CD14-positive monocyte (primary cell): ENCODE measurements around the gene SEC24D. TPM values are rescaled to one million over a fixed set of nuclear protein-coding genes. Genes with fewer than 3 reads are reported as not detected.

Experiments
- DNase-seq, 3 donors: peaks; one replicate each; pipeline ENCODE4 v3.0.0-alpha.2; 2011 to 2022
- H2AFZ ChIP-seq: 2 replicates; pipeline ENCODE4 v1.6.0; 2012; ENCODE audit warnings: mild to moderate bottlenecking, low read depth, low read length, inconsistent platforms; ENCODE audit not compliant: insufficient read depth, poor library complexity, severe bottlenecking
- H3K27ac ChIP-seq, 2 donors: 1 replicate in 1 of 2; 2 replicates in 1 of 2; pipeline ENCODE4 v1.5.1; 2012 to 2013; ENCODE audit warnings: low read length in 2 of 2, control low read depth in 1 of 2, inconsistent platforms in 1 of 2, low read depth in 1 of 2, mild to moderate bottlenecking in 1 of 2
- H3K27me3 ChIP-seq, 2 donors: one replicate each; pipeline versions ENCODE4 v1.6.0 to v1.6.1; 2011 to 2013; ENCODE audit warnings: low read length in 2 of 2; ENCODE audit not compliant: control insufficient read depth in 2 of 2, insufficient read depth in 2 of 2
- H3K36me3 ChIP-seq, 2 donors: replicated peaks in 1 of 2; 1 replicate in 1 of 2; 2 replicates in 1 of 2; pipeline versions ENCODE4 v1.5.1 to v1.6.1; 2012 to 2013; ENCODE audit warnings: low read length in 2 of 2, control low read depth in 1 of 2, inconsistent platforms in 1 of 2, mild to moderate bottlenecking in 1 of 2; ENCODE audit not compliant: insufficient read depth in 2 of 2, control insufficient read depth in 1 of 2
- H3K4me1 ChIP-seq, 2 donors: 1 replicate in 1 of 2; 2 replicates in 1 of 2; pipeline versions ENCODE4 v1.5.1 to v1.6.1; 2012 to 2013; ENCODE audit warnings: low read length in 2 of 2, control low read depth in 1 of 2, inconsistent platforms in 1 of 2, mild to moderate bottlenecking in 1 of 2, moderate library complexity in 1 of 2; ENCODE audit not compliant: insufficient read depth in 2 of 2, control insufficient read depth in 1 of 2
- H3K4me2 ChIP-seq: replicated peaks from 2 replicates; pipeline ENCODE3; 2012; ENCODE audit warnings: low read length, moderate library complexity, mild to moderate bottlenecking; ENCODE audit not compliant: poor library complexity, severe bottlenecking; ENCODE audit errors: extremely low read depth
- H3K4me3 ChIP-seq, 3 experiments: fragments of 200-600 bp in 1 of 3; sonication (generic) in 1 of 3; replicated peaks in 1 of 3; 1 replicate in 2 of 3; 2 replicates in 1 of 3; pipeline ENCODE4 v1.5.1; 2011 to 2013; ENCODE audit warnings: low read length in 3 of 3, mild to moderate bottlenecking in 3 of 3, control low read depth in 2 of 3, low read depth in 2 of 3, inconsistent platforms in 1 of 3, moderate library complexity in 1 of 3
- H3K79me2 ChIP-seq: 2 replicates; pipeline ENCODE4 v1.6.0; 2012; ENCODE audit warnings: mild to moderate bottlenecking, control low read depth, inconsistent platforms, low read length, moderate library complexity; ENCODE audit not compliant: insufficient read depth
- H3K9ac ChIP-seq: 2 replicates; pipeline ENCODE4 v1.6.0; 2017; ENCODE audit warnings: low read length, mild to moderate bottlenecking; ENCODE audit not compliant: insufficient read depth, poor library complexity, severe bottlenecking
- H3K9me3 ChIP-seq, 2 donors: replicated peaks in 1 of 2; 1 replicate in 1 of 2; 2 replicates in 1 of 2; pipeline versions ENCODE4 v1.5.1 to v1.6.1; 2012 to 2013; ENCODE audit warnings: low read length in 2 of 2, control low read depth in 1 of 2; ENCODE audit not compliant: control insufficient read depth in 1 of 2, insufficient read depth in 1 of 2
- H4K20me1 ChIP-seq: 2 replicates; pipeline ENCODE4 v1.6.0; 2012; ENCODE audit warnings: mild to moderate bottlenecking, low read length, control low read depth, moderate library complexity; ENCODE audit not compliant: insufficient read depth
- H3K27ac Mint-ChIP-seq, 7 donors: one replicate each; pipeline ENCODE4 v1.8.0; 2020; ENCODE audit warnings: mild to moderate bottlenecking in 7 of 7, mixed read lengths in 7 of 7, moderate library complexity in 6 of 7, inconsistent platforms in 2 of 7
- H3K27me3 Mint-ChIP-seq, 3 donors: one replicate each; pipeline ENCODE4 v1.8.0; 2021 to 2022; ENCODE audit warnings: low read depth in 3 of 3, mild to moderate bottlenecking in 3 of 3, mixed read lengths in 3 of 3, moderate library complexity in 3 of 3, inconsistent platforms in 1 of 3
- H3K36me3 Mint-ChIP-seq, 2 donors: one replicate each; pipeline ENCODE4 v1.8.0; 2020; ENCODE audit warnings: mixed read lengths in 2 of 2, inconsistent platforms in 1 of 2, mild to moderate bottlenecking in 1 of 2
- H3K4me1 Mint-ChIP-seq: one replicate; pipeline ENCODE4 v1.8.0; 2020; ENCODE audit warnings: mild to moderate bottlenecking, mixed read lengths
- H3K4me3 Mint-ChIP-seq, 2 donors: one replicate each; pipeline ENCODE4 v1.8.0; 2020; ENCODE audit warnings: mild to moderate bottlenecking in 2 of 2, mixed read lengths in 2 of 2, moderate library complexity in 1 of 2
- H3K9me3 Mint-ChIP-seq, 7 donors: one replicate each; pipeline ENCODE4 v1.8.0; 2020 to 2022; ENCODE audit warnings: mixed read lengths in 7 of 7, mild to moderate bottlenecking in 6 of 7, moderate library complexity in 6 of 7, inconsistent platforms in 2 of 7
- WGBS: methylation state at CpG from one replicate; pipeline ENCODE4 v1.1.5; 2013; ENCODE audit warnings: missing lambda C conversion rate; ENCODE audit not compliant: insufficient coverage; 5-methylcytosine and 5-hydroxymethylcytosine counted together
- intact Hi-C, 2 donors: fragments of 100-400 bp; cut with micrococcal nuclease; formaldehyde crosslinking; loops; one replicate each; pipeline versions ENCODE4 v1.15.0 to v1.15.1; 2023
- polyA plus RNA-seq, 3 donors: library from polyadenylated mRNA; depleted of rRNA in 1 of 3; unstranded in 2 of 3; stranded (reverse) in 1 of 3; fragments of 300-500 nt in 2 of 3; fragments of >200 nt in 1 of 3; fragmentation: Illumina TruSeq in 2 of 3; gene quantifications; 1 replicate in 2 of 3; 2 replicates in 1 of 3; pipeline ENCODE4 v1.2.3, GENCODE V29; 2012 to 2021
- TF ChIP-seq, protein P1 (sequence below): fragments of 200-600 bp; IDR thresholded peaks from one replicate; pipeline ENCODE4 v1.8.0; 2022; ENCODE audit warnings: antibody characterized with exemption, mild to moderate bottlenecking

The SEC24D gene
- polyA plus RNA-seq, 3 donors, result 16.8 to 31.3 (median 22.6) TPM

GRCh38 chr4:118839221-118839927, 3.4 kb upstream of the SEC24D start:
- H3K4me1 ChIP-seq, result peaks cover 12 to 15% of the 10 kb centered on the region in 2 donors
- intact Hi-C loops, result no loop called here

GRCh38 chr4:118837121-118837507, 1.2 kb upstream of the SEC24D start:
- H4K20me1 ChIP-seq, result peaks cover 8% of the 10 kb centered on the region
- Mint-ChIP-seq H3K4me3 (no peak overlapping the region), H3K9me3 (no peaks in the 10 kb centered on the region), H3K27ac (no peak overlapping the region), H3K4me1 (peaks cover 26% of the 10 kb centered on the region), H3K36me3 (peaks cover 7% of the 10 kb centered on the region in 2 donors), H3K27me3 (peaks cover 0 to 4% (median 1%) of the 10 kb centered on the region in 3 donors)
- H3K27me3 ChIP-seq, result no peaks in the 10 kb centered on the region
- TF ChIP-seq, protein P1, sequence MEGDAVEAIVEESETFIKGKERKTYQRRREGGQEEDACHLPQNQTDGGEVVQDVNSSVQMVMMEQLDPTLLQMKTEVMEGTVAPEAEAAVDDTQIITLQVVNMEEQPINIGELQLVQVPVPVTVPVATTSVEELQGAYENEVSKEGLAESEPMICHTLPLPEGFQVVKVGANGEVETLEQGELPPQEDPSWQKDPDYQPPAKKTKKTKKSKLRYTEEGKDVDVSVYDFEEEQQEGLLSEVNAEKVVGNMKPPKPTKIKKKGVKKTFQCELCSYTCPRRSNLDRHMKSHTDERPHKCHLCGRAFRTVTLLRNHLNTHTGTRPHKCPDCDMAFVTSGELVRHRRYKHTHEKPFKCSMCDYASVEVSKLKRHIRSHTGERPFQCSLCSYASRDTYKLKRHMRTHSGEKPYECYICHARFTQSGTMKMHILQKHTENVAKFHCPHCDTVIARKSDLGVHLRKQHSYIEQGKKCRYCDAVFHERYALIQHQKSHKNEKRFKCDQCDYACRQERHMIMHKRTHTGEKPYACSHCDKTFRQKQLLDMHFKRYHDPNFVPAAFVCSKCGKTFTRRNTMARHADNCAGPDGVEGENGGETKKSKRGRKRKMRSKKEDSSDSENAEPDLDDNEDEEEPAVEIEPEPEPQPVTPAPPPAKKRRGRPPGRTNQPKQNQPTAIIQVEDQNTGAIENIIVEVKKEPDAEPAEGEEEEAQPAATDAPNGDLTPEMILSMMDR, result no peak
- no peak overlapping the region for H3K27ac ChIP-seq
- H2AFZ ChIP-seq, result peak overlapping the region; percentile 87
- DNase-seq, result no peak
- no CpG with 5 or more reads among the region's 4 CpGs for WGBS
- no peak overlapping the region for H3K9ac ChIP-seq
- peaks cover 6 to 9% of the 10 kb centered on the region in 2 donors for H3K36me3 ChIP-seq
- peaks cover 19 to 25% of the 10 kb centered on the region in 2 donors for H3K4me1 ChIP-seq
- no peaks in the 10 kb centered on the region for H3K9me3 ChIP-seq
- peak overlapping the region in 1 of 3 experiments; percentile 92 for H3K4me3 ChIP-seq
- intact Hi-C loops, result no loop called here
- peaks cover 34% of the 10 kb centered on the region for H3K79me2 ChIP-seq
- H3K4me2 ChIP-seq, result no peak overlapping the region

More at GRCh38 chr4:118839221-118839927, 3.4 kb upstream of the SEC24D start:
- no peak for DNase-seq
- Mint-ChIP-seq H3K4me3 (no peak overlapping the region), H3K4me1 (peaks cover 11% of the 10 kb centered on the region), H3K27ac (no peak overlapping the region), H3K36me3 (no peaks in the 10 kb centered on the region), H3K9me3 (no peaks in the 10 kb centered on the region), H3K27me3 (peaks cover 0 to 4% (median 1%) of the 10 kb centered on the region in 3 donors)
- H4K20me1 ChIP-seq, result no peaks in the 10 kb centered on the region
- H3K4me2 ChIP-seq, result no peak overlapping the region
- H3K79me2 ChIP-seq, result peaks cover 12% of the 10 kb centered on the region
- H3K27me3 ChIP-seq, result no peaks in the 10 kb centered on the region
- no peak overlapping the region for H3K27ac ChIP-seq
- no CpG with 5 or more reads among the region's 3 CpGs for WGBS
- H3K4me3 ChIP-seq, result no peak overlapping the region
- no peaks in the 10 kb centered on the region for H3K36me3 ChIP-seq
- no peak overlapping the region for H3K9ac ChIP-seq
- no peak overlapping the region for H2AFZ ChIP-seq
- H3K9me3 ChIP-seq, result no peaks in the 10 kb centered on the region
- TF ChIP-seq, protein P1, result no peak
